ENCODE results near the gene PLAGL2. TPM values are rescaled to one million over a fixed set of nuclear protein-coding genes. Genes with fewer than 3 reads are reported as not detected.

PLAGL2 gene
- total RNA-seq, 1 donor from 2014 or later = 52.7 TPM

DNA sequence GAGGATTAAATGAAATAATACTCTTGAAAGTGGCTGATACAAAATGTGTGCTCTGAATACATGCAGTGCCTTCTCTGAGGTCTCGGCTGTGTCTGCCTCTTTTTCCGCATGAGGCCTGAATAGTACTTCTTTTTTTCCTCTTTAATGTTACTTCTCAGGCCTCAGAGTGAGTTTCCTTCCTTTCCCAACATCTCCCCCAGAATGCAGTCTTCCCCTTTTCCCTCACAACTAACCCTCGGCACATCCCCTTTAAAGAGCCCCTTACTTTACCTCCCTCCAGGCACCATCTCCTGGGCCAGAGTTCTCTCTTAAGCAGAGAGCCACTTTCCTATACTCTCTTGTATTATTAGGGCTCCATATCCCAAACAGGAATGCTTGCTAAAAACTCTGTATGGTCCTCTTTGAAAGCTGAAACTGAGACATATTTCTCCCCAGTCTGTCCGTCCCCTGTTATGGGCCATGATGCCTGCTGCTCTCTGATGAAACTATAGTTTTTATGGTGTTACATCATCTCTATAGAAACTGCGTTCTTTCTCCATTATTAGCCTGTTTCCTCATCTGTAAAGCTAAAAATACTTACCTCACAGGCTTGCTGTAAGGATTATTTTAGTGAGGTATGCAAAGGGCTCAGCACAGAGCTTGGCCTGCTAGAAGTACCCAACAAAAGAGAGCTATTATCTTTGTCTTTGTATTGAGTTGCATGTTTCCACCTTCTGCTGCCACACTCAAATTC lies 2.3 kb downstream of the PLAGL2 start:
- TF ChIP-seq, protein P1, sequence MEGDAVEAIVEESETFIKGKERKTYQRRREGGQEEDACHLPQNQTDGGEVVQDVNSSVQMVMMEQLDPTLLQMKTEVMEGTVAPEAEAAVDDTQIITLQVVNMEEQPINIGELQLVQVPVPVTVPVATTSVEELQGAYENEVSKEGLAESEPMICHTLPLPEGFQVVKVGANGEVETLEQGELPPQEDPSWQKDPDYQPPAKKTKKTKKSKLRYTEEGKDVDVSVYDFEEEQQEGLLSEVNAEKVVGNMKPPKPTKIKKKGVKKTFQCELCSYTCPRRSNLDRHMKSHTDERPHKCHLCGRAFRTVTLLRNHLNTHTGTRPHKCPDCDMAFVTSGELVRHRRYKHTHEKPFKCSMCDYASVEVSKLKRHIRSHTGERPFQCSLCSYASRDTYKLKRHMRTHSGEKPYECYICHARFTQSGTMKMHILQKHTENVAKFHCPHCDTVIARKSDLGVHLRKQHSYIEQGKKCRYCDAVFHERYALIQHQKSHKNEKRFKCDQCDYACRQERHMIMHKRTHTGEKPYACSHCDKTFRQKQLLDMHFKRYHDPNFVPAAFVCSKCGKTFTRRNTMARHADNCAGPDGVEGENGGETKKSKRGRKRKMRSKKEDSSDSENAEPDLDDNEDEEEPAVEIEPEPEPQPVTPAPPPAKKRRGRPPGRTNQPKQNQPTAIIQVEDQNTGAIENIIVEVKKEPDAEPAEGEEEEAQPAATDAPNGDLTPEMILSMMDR (conservative IDR thresholded peaks at IDR 0.05) = no peak
- H3K36me3 Mint-ChIP-seq = peaks cover 11% of the 10 kb centered on the region
- H3K27ac Mint-ChIP-seq = peak overlapping the region; percentile 97
- no peaks in the 10 kb centered on the region for H3K27me3 Mint-ChIP-seq
- peaks cover 58% of the 10 kb centered on the region for H3K4me1 Mint-ChIP-seq (ENCODE audit: unreplicated experiment)
- DNase-seq (ENCODE audit: extremely low spot score, unreplicated experiment) = no peak
- H3K9me3 Mint-ChIP-seq = no peaks in the 10 kb centered on the region
- H3K4me3 Mint-ChIP-seq = peak overlapping the region; percentile 99

GRCh38 chr20:32204205-32205109 lies 3.1 kb downstream of the PLAGL2 start:
- Mint-ChIP-seq H3K27me3 (no peaks in the 10 kb centered on the region), H3K4me3 (peak overlapping the region; percentile 99), H3K27ac (peak overlapping the region; percentile 97), H3K36me3 (peaks cover 11% of the 10 kb centered on the region), H3K4me1 (ENCODE audit: unreplicated experiment) (peaks cover 56% of the 10 kb centered on the region), H3K9me3 (no peaks in the 10 kb centered on the region)
- no peak for DNase-seq (ENCODE audit: extremely low spot score, unreplicated experiment)
- TF ChIP-seq, protein P1 (conservative IDR thresholded peaks at IDR 0.05) = no peak

DNA sequence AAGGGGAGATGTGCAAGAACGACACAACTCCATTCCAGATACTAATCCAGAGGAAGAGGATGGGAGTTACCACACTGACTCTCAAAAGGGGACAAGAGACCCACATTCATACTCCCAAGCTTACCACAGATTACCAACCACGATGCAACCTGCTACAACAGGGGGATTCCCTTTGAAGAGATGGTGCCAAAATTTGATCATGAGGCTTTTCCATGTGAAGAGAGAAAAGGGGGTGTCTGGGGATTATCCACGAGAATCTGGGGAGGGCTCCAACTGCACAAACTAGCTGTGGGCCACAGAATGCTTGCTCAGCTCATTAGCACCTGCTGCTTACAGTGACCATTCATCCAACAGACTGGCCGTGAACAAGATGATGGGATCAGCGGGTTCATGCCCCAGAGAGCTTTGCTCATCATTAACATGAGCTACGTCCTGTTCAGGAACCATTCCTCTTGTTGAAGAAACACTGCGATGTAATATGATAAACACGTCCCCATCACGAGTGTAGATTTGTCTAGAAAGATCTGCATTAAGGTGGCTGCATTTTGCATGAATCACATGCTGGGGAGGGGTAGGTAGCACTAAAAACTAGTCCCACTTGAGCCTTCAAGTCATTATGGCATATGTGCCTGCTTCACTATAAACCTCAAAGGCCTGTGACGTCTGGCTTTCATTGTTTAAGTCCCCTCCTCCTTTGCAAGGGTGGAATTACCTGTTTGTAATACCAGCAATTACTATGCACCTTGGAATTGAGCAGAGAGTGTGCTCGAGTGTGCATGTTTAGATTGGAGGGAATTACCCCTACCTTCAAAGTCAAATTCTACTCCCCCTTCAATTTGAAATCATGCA lies 4.0 kb downstream of the PLAGL2 start:
- H3K36me3 Mint-ChIP-seq = peaks cover 15% of the 10 kb centered on the region
- DNase-seq (ENCODE audit: extremely low spot score, unreplicated experiment) = no peak
- no peaks in the 10 kb centered on the region for H3K27me3 Mint-ChIP-seq

GRCh38 chr20:32201977-32202363 lies 5.6 kb downstream of the PLAGL2 start:
- peaks cover 25% of the 10 kb centered on the region for H3K36me3 Mint-ChIP-seq

More for the DNA sequence above, 4.0 kb downstream of the PLAGL2 start:
- TF ChIP-seq, protein P1 (conservative IDR thresholded peaks at IDR 0.05) = no peak
- Mint-ChIP-seq H3K27ac (peak overlapping the region; percentile 97), H3K4me3 (peak overlapping the region; percentile 99), H3K4me1 (ENCODE audit: unreplicated experiment) (peaks cover 50% of the 10 kb centered on the region), H3K9me3 (no peaks in the 10 kb centered on the region)

More at GRCh38 chr20:32201977-32202363, 5.6 kb downstream of the PLAGL2 start:
- DNase-seq (ENCODE audit: extremely low spot score, unreplicated experiment) = no peak
- H3K4me1 Mint-ChIP-seq (ENCODE audit: unreplicated experiment) = peaks cover 50% of the 10 kb centered on the region
- no peaks in the 10 kb centered on the region for H3K27me3 Mint-ChIP-seq
- TF ChIP-seq, protein P1 (conservative IDR thresholded peaks at IDR 0.05) = no peak
- no peak overlapping the region for H3K4me3 Mint-ChIP-seq
- no peaks in the 10 kb centered on the region for H3K9me3 Mint-ChIP-seq
- peak overlapping the region; percentile 41 for H3K27ac Mint-ChIP-seq
